Stimulated activated CD4-positive, alpha-beta T cell treated with anti-CD3 and anti-CD28 coated beads, Interleukin-4, amount 100 ng/mL, for 24 hours (primary cell): Measurements from ENCODE around the gene CCDC124.
"Not testable (repeated sequence)": the region's sequence is repeated elsewhere in the genome, so short reads cannot be mapped to it uniquely, and the experiment has no call there.

ENCODE experiments used
- DNase-seq: peaks from one replicate; pipeline ENCODE4 v3.0.0-alpha.2; 2020

CCDC124 gene

DNA sequence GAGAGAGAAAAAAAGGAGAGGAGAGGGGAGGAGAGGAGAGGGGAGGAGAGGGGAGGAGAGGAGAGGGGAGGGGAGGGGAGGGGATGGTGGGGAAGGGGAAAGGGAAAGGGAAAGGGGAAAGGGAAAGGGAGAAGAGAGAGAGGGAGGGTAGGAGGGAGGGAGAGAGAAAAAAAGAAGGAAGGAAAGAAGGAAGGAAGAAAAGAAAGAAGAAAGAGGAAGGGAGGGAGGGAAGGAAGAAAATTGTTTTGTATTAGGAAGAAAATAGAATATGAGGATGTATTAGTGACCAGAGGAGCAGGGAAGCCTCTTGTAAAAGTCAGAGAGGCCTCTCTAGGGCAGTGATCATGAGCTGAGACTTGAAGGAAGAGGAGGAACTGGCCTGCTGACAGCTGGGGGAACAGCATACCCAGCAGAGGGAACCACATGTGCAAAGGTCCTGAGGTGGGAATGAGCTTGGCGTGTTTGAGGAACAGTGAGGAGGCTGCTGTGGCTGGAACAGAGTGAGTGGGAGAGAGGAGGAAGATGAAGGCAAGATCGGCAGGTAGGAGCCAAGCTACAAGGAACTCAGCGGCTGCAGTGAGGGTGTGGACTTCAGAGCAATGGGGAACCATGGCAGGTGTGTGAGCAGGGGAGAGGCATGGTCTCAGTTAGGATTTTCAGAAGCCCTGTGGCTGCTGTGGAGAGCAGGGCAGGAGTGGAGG lies 24.5 kb downstream of the CCDC124 start:
- no peak for DNase-seq

DNA sequence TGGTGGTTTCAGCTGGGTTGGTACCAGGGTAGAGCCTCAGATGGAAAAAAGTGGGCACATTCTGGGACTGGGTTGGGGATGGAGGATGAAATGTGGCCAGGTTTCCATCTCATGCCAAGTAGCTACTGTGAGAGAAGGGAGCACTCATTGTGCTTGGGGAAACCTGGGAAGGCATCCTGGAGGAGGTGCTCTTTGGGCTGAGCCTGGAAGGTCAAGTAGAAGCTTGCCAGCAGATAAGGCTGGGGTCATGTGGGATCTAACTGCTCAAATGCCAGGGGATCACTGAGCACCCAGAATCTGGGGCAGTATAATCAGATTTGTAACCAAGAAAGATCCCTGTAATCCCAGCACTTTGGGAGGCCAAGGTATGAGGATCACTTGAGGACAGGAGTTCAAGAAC lies 25.1 kb downstream of the CCDC124 start:
- DNase-seq = no peak

DNA sequence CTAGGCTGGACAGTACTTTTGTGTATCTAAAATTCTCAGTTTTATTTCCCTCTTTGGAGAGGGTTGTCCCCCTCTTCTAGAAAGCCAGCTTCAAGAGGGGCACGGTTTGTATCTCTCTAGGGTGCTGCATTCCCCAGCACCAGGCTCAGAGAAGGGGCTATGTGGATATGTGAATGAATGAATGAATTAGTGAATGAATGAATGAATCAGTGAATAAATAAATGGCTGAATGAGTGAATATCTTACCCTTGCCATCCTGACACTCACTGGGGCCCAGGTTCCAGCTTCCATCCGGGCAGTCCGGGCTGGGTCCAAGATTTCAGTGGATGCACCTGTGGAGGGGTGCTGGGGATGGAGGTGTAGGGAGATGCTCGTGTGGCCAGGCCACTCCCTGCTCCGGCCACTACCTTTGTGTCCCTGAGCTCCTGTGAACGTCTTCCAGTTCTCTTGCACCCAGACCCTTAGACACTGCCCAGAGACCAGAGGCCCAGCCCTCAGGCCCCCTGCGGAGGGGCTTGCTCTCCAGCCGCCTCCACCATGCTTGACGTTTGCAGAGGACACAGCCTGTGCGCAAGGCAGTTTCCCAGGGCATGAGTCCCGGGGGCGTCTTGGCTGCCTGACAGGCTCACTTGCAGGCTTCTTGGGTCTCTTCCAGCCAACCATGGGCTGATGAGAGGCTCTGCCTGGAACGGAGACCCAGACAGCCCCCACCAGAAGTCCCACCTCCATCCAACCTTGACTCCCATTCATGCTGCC lies 31.3 kb downstream of the CCDC124 start:
- DNase-seq = no peak

DNA sequence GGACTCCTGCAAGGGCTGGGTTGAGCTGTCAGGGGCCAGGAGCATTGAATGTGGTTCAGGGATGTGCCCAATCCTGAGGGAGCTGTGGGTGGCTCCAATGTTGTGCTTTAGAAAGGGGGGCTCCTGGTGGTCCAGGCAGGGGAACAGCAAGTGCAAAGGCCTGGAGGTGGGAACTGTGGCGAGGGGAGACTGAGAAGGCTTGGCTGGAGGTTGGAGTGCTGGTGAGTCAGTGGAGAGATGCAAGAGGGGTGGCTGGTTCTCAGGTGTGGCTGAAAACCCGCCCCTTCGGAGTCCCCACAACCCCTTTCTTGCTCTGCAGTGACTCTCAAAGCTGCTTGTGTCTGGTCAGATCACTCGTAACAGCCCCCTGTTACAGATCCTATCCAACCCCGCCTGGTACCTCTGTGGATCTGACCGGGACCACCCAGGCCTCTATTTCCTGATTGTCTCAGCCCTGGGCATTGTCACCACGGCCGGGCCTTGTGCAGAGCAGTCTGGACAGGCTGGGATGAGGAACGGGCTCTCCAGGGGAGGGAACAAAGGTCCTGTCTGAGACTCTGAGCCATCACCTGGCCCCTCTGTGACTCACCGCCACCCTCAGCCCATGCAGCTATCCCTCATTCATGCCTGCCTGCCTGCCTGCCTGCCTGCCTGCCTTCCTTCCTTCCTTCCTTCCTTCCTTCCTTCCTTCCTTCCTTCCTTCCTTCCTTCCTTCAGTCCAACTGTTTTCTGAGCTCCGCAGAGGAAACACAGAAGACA lies 32.7 kb downstream of the CCDC124 start:
- no peak for DNase-seq

DNA sequence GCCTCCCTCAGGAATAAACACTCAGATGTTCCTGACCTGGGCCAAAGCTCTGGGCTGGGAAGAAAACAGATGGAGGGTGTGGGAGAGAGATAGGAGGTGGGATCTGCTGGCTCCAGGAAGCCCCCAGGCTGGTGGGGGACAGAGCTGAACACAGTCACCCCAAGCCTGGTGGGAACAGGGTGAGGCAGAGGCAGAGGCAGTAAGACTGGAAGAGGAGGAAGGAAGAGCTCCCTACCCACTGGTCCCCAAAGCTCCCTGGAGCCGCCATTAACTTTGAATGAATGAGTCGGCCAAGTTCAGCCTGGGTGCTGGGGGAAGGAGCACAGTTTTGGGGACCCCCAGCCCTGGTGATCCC lies 33.3 kb downstream of the CCDC124 start:
- no peak for DNase-seq

DNA sequence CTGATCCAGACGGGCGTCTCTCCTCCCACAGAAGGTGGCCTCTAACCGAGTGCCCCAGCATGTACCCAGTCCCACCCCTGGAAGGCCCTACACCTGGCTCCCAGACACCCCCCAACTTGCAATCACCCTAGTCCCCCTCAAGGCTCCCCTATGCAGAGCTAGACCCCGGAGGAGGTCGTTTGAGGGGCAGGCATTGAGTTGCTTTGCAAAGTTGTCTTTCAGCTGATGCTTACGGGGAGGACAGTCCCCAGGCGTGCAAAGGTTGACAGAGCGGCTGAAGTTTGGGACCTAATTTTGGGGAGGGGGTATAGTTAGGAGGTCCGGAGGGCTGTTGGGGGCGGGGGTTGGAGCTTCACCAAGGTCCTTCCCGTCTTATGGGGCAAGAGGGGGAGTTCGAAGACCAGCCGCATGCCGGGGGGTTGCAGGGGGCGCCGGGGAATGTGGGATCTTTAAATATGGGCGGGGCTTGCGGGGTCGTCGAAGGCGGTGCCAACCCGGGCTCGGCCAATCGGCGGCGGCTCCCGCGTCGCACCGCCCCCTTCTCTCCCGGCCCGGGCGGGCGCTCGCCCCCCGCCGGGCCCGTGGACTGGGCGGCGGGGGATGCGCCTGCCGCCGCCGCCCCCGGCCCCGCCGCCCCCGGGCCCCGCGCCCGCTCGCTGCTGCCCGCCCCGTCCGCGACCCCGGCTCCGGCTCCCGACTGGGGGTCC lies 33.9 kb downstream of the CCDC124 start, which contains the start of gene KCNN1:
Gene KCNN1 (plus strand): TSS at position 558 of the 707 bp plus-strand sequence. CDS start 6,782 bp downstream, outside the sequence.
- no peak for DNase-seq

DNA sequence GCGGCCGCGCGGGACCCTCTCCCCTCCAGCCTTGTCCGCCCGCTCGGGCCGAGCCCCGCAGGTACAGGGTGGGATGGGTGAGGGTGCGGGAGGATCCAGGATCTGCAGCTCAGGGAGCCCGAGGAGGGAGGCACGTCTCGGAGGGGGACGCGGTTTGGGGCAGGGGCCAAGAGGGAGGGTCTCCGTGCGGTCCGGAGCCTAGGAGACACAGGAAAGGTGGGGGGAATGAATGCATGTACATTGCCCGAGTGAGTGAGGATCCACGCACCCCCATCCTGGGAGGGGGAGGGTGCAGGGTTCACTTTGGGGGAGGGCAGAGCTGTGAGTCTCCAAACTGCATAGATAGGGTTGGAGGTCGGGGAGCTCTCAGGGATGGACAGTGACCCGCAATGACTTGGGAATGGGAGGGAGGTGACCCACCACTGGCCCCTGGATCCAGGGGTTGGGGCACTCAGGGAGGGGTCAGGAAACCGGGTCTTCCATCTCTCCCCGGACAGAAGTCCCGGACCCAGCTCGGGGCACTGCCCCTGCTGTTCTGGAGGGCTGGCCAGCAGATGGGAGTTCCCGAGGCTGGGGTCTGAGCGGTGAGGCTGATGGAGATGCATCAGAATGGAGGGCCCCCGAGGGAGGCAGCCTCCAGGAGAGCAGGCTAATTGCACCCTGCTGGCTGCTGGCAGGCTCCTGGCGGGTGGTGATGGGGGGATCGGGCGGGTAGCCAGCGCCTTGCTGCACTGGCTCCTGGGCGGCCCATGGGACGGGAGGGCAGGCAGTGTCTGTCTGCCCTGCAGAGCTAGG lies 34.6 kb downstream of the CCDC124 start:
- no peak for DNase-seq

DNA sequence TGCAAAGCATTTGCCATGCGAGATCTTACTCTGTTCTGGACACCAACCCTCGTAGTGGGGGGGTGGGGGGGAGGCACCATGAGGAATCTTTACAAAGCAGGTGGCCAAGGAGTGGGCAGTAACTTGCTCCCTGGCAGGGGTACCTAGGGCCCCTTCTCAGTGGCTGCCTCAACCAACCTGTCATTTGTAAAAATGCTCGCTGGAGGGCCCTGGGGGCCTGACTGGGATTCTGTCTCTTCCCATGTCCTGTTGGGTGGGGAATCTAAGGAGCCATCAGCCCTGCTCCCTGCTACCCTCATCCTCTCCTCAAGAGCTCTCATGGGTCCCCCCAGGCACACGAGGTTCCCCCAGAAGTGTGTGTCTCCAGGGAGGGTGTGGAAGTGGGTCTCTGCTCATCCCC lies 35.5 kb downstream of the CCDC124 start:
- no peak for DNase-seq

DNA sequence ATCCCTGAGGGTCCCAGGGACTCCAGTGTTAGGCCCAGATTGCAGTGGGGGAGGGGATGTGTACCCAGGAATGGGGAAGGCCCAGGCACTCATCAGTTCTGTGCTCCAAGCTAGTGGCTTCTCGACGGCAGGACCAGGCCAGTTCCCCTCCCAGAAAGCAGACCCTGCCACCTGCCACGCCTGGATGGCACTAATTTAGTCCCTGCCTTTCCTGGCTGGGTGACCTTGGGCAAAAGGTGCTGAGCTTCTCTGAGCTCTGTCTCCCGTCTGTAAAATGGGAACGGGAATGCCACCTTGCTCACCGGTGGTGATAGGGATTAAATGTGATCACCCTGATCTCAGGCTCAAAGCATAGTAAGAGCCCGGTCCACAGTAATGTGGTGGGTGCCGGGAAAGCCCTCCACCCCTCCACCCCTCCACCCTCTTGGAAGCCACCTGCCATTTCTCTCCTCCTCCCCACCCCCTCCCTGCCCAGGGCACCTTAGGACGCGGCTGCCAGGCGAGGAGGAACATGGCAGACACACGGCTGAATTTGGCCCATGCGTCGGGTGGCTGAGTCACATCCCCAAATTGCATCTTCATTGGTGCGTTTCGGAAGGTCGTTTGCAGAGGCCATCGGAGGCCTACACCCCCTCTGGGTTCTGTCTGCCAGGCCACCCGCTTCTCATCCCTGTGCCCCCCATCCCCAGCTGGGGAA lies 36.4 kb downstream of the CCDC124 start:
- DNase-seq = no peak

DNA sequence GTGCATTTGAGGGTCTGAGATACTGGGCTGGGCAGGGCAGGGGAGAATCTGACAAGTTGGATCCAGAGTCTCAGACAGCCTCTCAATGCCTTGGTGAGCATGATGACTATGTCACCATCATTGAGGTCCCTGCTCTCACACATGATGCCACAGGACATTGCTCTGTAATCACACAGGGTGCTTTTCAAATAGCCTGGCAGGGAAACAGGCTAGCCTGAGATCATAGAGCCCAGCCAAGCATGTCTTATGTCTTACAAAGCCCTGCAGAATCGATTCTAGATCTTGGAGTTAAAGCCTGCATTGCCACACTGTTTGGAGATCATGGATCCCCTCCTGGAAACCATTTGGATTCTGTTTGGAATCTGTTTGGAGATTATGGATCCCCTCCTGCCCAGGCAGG lies 39.4 kb downstream of the CCDC124 start:
- DNase-seq = no peak

DNA sequence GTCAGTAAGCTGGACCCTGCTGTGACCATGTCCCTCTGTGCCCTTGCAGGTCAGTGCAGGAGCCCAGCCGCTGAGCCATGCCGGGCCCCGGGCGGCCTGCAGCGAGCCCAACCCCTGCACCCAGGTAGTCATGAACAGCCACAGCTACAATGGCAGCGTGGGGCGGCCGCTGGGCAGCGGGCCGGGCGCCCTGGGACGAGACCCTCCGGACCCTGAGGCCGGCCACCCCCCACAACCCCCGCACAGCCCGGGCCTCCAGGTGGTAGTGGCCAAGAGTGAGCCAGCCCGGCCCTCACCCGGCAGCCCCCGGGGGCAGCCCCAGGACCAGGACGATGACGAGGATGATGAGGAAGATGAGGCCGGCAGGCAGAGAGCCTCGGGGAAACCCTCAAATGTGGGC lies 40.9 kb downstream of the CCDC124 start:
- DNase-seq = no peak

DNA sequence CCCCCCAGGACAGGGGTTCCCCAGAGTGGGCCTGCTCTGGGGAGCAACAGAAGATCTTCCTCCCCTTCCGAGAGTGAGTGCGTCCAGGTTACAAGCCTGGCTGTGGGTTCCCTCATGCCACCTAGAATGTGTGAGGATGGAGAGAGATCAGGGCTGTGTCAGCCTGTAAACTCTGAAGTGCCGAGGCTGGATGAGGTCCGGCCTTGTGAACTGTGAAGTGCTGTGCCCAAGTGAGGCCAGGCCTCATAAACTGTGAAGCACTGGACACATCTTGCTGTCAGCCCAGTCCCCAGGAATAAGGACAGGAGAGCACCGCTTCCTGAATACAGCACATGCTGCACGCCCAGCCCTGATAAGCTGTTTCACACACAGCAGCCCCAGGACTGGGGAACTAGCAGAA lies 41.7 kb downstream of the CCDC124 start:
- DNase-seq = no peak

DNA sequence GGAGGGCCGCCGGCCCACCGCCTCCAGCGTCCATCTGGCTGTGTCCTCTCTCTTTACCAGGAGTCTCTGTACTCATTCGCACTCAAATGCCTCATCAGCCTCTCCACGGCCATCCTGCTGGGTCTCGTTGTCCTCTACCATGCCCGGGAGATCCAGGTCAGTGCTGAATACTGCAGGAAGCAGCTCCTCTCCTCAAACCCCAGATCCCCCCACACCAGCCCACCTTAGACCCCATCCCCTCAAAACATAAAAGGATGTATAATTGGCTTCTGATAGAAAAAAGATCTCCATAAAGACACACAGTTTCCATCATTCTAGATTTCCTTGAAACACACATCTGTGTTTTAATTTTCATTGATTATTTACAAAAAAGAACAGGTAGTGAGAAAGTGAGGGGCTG lies 42.2 kb downstream of the CCDC124 start:
- no peak for DNase-seq

DNA sequence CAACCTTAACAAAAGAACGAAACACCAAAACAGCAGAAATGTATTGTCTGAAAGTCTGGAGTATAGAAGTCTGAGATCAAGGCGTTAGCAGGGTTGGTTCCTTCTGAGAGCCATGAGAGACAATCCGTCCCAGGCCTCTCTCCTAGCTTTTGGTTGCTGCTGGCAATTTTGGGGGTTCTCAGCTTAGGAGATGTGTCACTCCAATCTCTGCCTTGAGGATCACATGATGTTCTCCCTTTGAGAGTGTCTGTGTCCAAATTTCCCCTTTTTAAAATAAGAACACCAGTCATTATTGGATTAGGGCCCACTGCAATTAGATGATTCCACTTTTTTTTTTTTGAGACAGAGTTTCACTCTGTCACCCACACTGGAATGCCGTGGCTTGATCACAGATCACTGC lies 44.2 kb downstream of the CCDC124 start:
- no peak for DNase-seq

DNA sequence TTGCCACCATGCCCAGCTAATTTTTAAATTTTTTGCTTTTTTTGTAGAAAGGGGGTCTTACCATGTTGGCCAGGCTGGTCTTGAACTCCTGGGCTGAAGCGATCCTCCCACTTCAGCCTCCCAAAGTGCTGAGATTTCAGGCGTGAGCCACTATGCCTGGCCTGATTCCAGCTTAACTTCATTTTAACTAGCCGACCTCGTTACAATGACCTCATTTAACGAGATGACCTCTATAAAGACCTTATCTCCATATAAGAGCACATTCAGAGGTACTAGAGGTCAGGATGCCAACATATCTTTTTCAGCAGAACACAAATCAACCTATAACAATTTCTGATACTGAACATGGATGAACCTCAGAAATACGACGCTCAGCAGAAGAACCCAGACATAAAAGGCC lies 44.7 kb downstream of the CCDC124 start:
- DNase-seq = no peak

DNA sequence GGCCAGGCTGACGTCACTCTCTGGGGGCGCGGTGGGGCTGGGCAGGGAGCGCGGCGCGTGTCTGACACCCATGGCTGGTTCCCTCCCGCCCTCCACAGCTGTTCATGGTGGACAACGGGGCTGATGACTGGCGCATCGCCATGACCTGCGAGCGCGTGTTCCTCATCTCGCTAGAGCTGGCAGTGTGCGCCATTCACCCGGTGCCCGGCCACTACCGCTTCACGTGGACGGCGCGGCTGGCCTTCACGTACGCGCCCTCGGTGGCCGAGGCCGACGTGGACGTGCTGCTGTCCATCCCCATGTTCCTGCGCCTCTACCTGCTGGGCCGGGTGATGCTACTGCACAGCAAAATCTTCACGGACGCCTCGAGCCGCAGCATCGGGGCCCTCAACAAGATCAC lies 48.8 kb downstream of the CCDC124 start:
- no peak for DNase-seq

DNA sequence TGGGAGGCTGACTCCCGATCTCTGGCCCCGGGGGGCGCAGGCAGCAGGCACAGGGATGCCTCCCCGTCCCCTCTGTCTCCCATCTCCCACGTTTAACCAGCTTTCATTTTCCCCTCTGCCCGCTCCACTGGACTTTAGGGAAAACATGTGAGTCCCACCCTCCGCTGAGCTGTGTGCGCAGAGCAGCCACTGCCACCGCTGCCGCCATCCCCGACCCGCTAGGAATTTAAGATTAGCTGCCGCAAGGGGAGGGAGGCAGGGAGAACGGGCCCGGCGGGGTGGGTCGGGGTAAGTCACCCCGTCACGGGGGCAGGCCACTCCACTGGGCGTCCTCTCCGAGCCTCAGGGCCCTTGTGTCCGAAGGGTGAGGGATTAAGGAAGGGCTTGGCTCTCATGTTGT lies 49.6 kb downstream of the CCDC124 start:
- no peak for DNase-seq

DNA sequence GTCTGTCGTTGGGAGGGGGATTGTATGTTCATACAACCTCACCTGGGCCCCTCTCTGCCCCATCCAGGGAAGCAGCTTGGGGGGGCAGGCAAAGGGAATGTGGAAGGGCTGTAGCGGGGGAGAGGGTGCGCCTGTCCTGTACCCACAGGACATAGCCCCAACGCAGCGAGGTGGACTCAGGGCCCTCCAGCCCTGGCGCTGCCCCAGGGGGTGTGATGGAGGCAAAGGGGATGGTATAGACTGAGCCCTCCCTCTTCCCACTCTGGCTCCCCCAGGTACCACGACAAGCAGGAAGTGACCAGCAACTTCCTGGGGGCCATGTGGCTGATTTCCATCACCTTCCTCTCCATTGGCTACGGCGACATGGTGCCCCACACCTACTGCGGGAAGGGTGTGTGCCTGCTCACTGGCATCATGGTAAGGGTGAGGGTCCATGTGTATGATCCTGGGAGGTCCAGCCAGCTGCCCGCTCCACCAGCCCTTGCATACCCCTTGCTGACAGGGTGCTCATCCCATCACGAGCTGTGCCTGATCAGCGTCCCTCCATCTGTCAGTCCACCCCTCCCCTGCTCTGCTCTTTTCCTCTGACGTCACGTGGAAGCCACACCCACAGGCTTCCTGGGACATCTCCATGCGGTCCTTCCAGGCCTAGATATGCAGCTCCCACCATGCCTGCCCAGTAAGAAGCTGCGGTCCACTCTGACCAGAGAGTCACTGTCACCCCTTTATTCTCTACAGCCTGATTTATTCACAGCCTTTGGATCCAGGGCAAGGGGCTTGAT lies 52.4 kb downstream of the CCDC124 start:
- DNase-seq = no peak

DNA sequence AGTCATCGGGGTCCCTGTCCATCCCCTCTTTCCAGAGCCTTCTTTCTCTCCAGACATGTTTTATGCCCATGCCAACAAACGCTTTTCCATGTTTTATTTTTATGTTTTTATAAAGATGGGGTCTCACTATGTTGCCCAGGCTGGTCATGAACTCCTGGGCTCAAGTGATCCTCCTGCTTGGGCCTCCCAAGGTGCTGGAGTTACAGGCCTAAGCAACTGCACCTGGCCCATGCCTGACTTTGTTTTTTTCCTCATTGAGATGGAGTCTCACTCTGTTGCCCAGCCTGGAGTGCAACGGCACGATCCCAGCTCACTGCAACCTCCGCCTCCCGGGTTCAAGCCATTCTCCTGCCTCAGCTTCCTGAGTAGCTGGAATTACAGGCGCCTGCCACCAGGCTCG lies 53.8 kb downstream of the CCDC124 start:
- DNase-seq = not testable (repeated sequence)

DNA sequence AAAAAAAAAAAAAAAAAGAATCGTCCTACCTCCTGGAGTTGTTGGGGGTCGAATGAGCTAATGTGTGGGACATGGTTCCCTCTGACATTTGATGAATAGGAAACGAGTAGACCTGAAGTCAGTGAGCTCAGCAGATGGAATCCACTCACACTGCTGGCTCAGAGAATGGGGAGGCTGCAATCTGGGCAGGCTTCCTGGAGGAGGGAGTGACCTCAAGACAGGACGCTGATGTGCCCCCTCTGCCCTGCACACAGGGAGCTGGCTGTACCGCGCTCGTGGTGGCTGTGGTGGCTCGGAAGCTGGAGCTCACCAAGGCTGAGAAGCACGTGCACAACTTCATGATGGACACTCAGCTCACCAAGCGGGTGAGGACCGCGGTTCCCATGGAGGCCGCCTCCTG lies 55.3 kb downstream of the CCDC124 start:
- DNase-seq = no peak
